Liver (tissue), 3 donors: ENCODE results near the gene ITM2C.

Experiments
- JUND ChIP-seq, 2 donors: IDR thresholded peaks; 2 replicates each; pipeline ENCODE4 v1.6.1; 2016; ENCODE audit warnings: antibody characterized with exemption in 2 of 2
- RXRA ChIP-seq, 2 donors: IDR thresholded peaks; 2 replicates each; pipeline ENCODE4 v1.6.1; 2017 to 2018; ENCODE audit warnings: antibody characterized with exemption in 2 of 2, mild to moderate bottlenecking in 1 of 2
- TF ChIP-seq, protein P1 (sequence below): fragments of 150-350 bp; IDR thresholded peaks from 2 replicates; pipeline ENCODE4 v1.5.1; 2017; ENCODE audit warnings: improper control_type of control experiment, low read depth, low read length; ENCODE audit not compliant: missing input control
- TF ChIP-seq, protein P2 (sequence below): IDR thresholded peaks from 2 replicates; pipeline ENCODE4 v1.6.1; 2016; ENCODE audit warnings: antibody characterized with exemption
- donor health status: healthy.
- donor health status: healthy.

- TF ChIP-seq, protein P1, sequence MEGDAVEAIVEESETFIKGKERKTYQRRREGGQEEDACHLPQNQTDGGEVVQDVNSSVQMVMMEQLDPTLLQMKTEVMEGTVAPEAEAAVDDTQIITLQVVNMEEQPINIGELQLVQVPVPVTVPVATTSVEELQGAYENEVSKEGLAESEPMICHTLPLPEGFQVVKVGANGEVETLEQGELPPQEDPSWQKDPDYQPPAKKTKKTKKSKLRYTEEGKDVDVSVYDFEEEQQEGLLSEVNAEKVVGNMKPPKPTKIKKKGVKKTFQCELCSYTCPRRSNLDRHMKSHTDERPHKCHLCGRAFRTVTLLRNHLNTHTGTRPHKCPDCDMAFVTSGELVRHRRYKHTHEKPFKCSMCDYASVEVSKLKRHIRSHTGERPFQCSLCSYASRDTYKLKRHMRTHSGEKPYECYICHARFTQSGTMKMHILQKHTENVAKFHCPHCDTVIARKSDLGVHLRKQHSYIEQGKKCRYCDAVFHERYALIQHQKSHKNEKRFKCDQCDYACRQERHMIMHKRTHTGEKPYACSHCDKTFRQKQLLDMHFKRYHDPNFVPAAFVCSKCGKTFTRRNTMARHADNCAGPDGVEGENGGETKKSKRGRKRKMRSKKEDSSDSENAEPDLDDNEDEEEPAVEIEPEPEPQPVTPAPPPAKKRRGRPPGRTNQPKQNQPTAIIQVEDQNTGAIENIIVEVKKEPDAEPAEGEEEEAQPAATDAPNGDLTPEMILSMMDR, result no peak
- TF ChIP-seq, protein P2, sequence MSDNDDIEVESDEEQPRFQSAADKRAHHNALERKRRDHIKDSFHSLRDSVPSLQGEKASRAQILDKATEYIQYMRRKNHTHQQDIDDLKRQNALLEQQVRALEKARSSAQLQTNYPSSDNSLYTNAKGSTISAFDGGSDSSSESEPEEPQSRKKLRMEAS, result no peak
- TF ChIP-seq JUND (IDR thresholded peaks at IDR 0.05) (no peak), RXRA (IDR thresholded peaks at IDR 0.05) (no peak)
Observed at GRCh38 chr2:230874456-230874855, 9.7 kb downstream of the ITM2C start.
